SH-SY5Y (cell line): ENCODE measurements around the gene PCDH9.

Experiments used
- GATA2 ChIP-seq: IDR thresholded peaks from 2 replicates; pipeline ENCODE4 v1.6.1; 2011; ENCODE audit warnings: mild to moderate bottlenecking, low read depth, low read length
- GATA3 ChIP-seq: IDR thresholded peaks from 2 replicates; pipeline ENCODE4 v1.6.1; 2011; ENCODE audit warnings: low read depth, mild to moderate bottlenecking, low read length, moderate library complexity

- TF ChIP-seq GATA2 = no peak
- TF ChIP-seq GATA3 = no peak
Measured at GRCh38 chr13:66275416-66275815, 954.7 kb downstream of the PCDH9 start.
